ENCODE measurements around the gene PRKACA.

DNA sequence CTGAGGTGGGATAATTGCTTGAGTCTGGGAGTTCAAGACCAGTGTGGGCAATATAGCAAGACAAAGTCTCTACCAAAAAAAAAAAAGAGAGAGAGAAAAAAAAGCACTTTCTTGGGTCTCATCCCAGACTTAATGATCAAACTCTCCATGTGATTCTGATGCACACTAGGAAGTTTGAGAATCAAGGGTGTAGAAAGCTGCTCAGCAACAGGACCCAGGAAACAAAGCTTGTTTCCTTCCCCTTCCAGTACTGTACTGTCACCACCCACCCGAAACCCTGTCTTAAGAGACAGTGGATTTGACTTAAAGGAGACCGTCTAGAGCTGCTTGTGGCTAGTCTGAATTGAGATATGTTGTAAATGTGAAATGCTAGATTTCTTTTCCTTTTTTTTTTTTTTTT, 39.2 kb downstream of the PRKACA start:
- TF ChIP-seq EP300 (IDR thresholded peaks at IDR 0.05; ENCODE audit: borderline replicate concordance in 1 of 2, control insufficient read depth in 1 of 2, low read depth in 2 of 2, low read length in 2 of 2) (no peak), JUND (IDR thresholded peaks at IDR 0.05; ENCODE audit: low read depth, low read length) (no peak)
- TF ChIP-seq, protein P1, sequence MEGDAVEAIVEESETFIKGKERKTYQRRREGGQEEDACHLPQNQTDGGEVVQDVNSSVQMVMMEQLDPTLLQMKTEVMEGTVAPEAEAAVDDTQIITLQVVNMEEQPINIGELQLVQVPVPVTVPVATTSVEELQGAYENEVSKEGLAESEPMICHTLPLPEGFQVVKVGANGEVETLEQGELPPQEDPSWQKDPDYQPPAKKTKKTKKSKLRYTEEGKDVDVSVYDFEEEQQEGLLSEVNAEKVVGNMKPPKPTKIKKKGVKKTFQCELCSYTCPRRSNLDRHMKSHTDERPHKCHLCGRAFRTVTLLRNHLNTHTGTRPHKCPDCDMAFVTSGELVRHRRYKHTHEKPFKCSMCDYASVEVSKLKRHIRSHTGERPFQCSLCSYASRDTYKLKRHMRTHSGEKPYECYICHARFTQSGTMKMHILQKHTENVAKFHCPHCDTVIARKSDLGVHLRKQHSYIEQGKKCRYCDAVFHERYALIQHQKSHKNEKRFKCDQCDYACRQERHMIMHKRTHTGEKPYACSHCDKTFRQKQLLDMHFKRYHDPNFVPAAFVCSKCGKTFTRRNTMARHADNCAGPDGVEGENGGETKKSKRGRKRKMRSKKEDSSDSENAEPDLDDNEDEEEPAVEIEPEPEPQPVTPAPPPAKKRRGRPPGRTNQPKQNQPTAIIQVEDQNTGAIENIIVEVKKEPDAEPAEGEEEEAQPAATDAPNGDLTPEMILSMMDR (IDR thresholded peaks at IDR 0.05 in 2 of 3, conservative IDR thresholded peaks at IDR 0.05 in 1 of 3; ENCODE audit: control insufficient read depth in 2 of 3, extremely low read depth in 1 of 3, insufficient read depth in 1 of 3, low read depth in 3 of 3, low read length in 3 of 3): no peak

All from GM12878 (cell line).